Endothelial cell of umbilical vein (primary cell): Measurements from ENCODE around the gene CCT2. TPM values are rescaled to one million over a fixed set of nuclear protein-coding genes. Genes with fewer than 3 reads are reported as not detected.
A peak's percentile ranks its signal among the peaks of the same experiment; 100 is the strongest.

Experiments
- BruUV-seq: library from RNA; stranded (reverse); fragments of 400-500 nt; replicated peaks from 2 replicates; lab custom pipeline; 2021; lab: Mats Ljungman, UMichigan
- CTCF ChIA-PET: fragments of 300-600, 350-600 bp; sonication (Branson Sonifier 250); formaldehyde crosslinking; loops from one replicate; lab custom pipeline; 2021; ENCODE audit warnings: antibody characterized with exemption, inconsistent platforms; lab: Charles Lee
- POLR2A ChIA-PET: fragments of 300-600, 350-600 bp; sonication (Branson Sonifier 250); formaldehyde crosslinking; loops from one replicate; lab custom pipeline; 2021; ENCODE audit warnings: antibody characterized with exemption, inconsistent platforms; lab: Charles Lee
- DNase-seq: peaks from one replicate; pipeline ENCODE4 v3.0.0-alpha.2; 2011; ENCODE audit warnings: low read depth, low spot score
- FAIRE-seq: peaks from 2 replicates; lab custom pipeline; 2011; peaks lifted over from hg19 to GRCh38; lab: Jason Lieb, UNC
- H2AFZ ChIP-seq: 2 replicates; pipeline ENCODE4 v1.6.0; 2012; ENCODE audit warnings: low read depth, low read length, control low read depth, inconsistent platforms
- H3K27ac ChIP-seq: 2 replicates; pipeline ENCODE4 v1.5.1; 2011; ENCODE audit warnings: low read depth, mild to moderate bottlenecking, control low read depth, low read length, moderate library complexity; ENCODE audit not compliant: insufficient read depth
- H3K27me3 ChIP-seq, 2 experiments: 2 replicates each; pipeline versions ENCODE4 v1.6.0 to v1.6.1; 2011; ENCODE audit warnings: low read length in 2 of 2, mixed read lengths in 1 of 2; ENCODE audit not compliant: control insufficient read depth in 2 of 2, insufficient read depth in 2 of 2
- H3K36me3 ChIP-seq, 2 experiments: 2 replicates in 1 of 2; 3 replicates in 1 of 2; pipeline ENCODE4 v1.5.1; 2011; ENCODE audit warnings: low read length in 2 of 2, mild to moderate bottlenecking in 1 of 2, moderate library complexity in 1 of 2; ENCODE audit not compliant: control insufficient read depth in 2 of 2, insufficient read depth in 2 of 2; ENCODE audit errors: extremely low read depth in 1 of 2
- H3K4me1 ChIP-seq: 3 replicates; pipeline ENCODE4 v1.5.1; 2011; ENCODE audit warnings: mild to moderate bottlenecking, low read length; ENCODE audit not compliant: control insufficient read depth, insufficient read depth; ENCODE audit errors: extremely low read depth
- H3K4me2 ChIP-seq: 2 replicates; pipeline ENCODE4 v1.6.1; 2011; ENCODE audit warnings: low read length, control low read depth, mixed read lengths; ENCODE audit not compliant: insufficient read depth
- H3K4me3 ChIP-seq, 3 experiments: fragments of 200-600 bp in 1 of 3; sonication (generic), shearing (Covaris generic) in 1 of 3; replicated peaks in 1 of 3; 2 replicates each; pipeline ENCODE4 v1.5.1; 2011 to 2016; ENCODE audit warnings: control low read depth in 3 of 3, low read length in 3 of 3, mild to moderate bottlenecking in 2 of 3, inconsistent platforms in 1 of 3, low read depth in 1 of 3, moderate library complexity in 1 of 3; ENCODE audit not compliant: insufficient read depth in 1 of 3
- H3K79me2 ChIP-seq: 2 replicates; pipeline ENCODE4 v1.6.0; 2012; ENCODE audit warnings: low read length, inconsistent platforms; ENCODE audit not compliant: control insufficient read depth, insufficient read depth
- H3K9ac ChIP-seq: replicated peaks from 2 replicates; pipeline ENCODE3; 2011; ENCODE audit warnings: low read length, control low read depth; ENCODE audit not compliant: insufficient read depth; ENCODE audit errors: extremely low read depth
- H3K9me1 ChIP-seq: replicated peaks from 3 replicates; pipeline ENCODE4 v1.6.0; 2011; ENCODE audit warnings: mild to moderate bottlenecking, low read length; ENCODE audit not compliant: control insufficient read depth, insufficient read depth; ENCODE audit errors: extremely low read depth
- H3K9me3 ChIP-seq: replicated peaks from 2 replicates; pipeline ENCODE4 v1.5.1; 2012; ENCODE audit warnings: low read length, inconsistent platforms; ENCODE audit not compliant: control insufficient read depth, insufficient read depth
- H4K20me1 ChIP-seq: replicated peaks from 2 replicates; pipeline ENCODE3; 2011; ENCODE audit warnings: mild to moderate bottlenecking, low read length; ENCODE audit not compliant: control insufficient read depth, insufficient read depth; ENCODE audit errors: extremely low read depth
- CTCF ChIP-seq, 2 donors: IDR thresholded peaks; 1 replicate in 1 of 2; 2 replicates in 1 of 2; pipeline ENCODE4 v1.5.1; 2011; ENCODE audit warnings: low read length in 2 of 2, mild to moderate bottlenecking in 2 of 2, moderate library complexity in 2 of 2, control low read depth in 1 of 2, inconsistent platforms in 1 of 2, low read depth in 1 of 2; ENCODE audit not compliant: insufficient read depth in 1 of 2; ENCODE audit errors: extremely low read depth in 1 of 2
- EZH2 ChIP-seq: IDR thresholded peaks from 2 replicates; pipeline ENCODE4 v1.6.1; 2012; ENCODE audit warnings: borderline replicate concordance, low read depth, mild to moderate bottlenecking, moderate library complexity, low read length, inconsistent platforms; ENCODE audit not compliant: severe bottlenecking
- GATA2 ChIP-seq: IDR thresholded peaks from 2 replicates; pipeline ENCODE4 v1.7.0; 2011; ENCODE audit warnings: low read depth, mild to moderate bottlenecking, moderate library complexity, mixed read lengths, low read length; ENCODE audit not compliant: insufficient read length, insufficient read depth
- JUN ChIP-seq: IDR thresholded peaks from 2 replicates; pipeline ENCODE4 v1.6.1; 2011; ENCODE audit warnings: borderline replicate concordance, low read depth; ENCODE audit not compliant: insufficient read length, insufficient read depth
- MYC ChIP-seq: IDR thresholded peaks from one replicate; pipeline ENCODE4 v1.6.1; 2011; ENCODE audit warnings: mild to moderate bottlenecking, low read depth, low read length
- POLR2A ChIP-seq: IDR thresholded peaks from 2 replicates; pipeline ENCODE4 v1.6.1; 2012; ENCODE audit warnings: low read depth, mild to moderate bottlenecking, control low read depth, low read length
- dilution Hi-C: fragments of 300-500 bp; cut with MboI; formaldehyde crosslinking; loops from one replicate; pipeline ENCODE4 v1.15.0; 2019; ENCODE audit warnings: low sequenced_read_pairs; ENCODE audit not compliant: extremely low pct_ligation_motif_present
- intact Hi-C: fragments of 100-400 bp; cut with micrococcal nuclease; formaldehyde crosslinking; loops from one replicate; pipeline ENCODE4 v1.10.0; 2022
- polyA plus RNA-seq, 4 experiments: library from polyadenylated mRNA; depleted of rRNA in 3 of 4; stranded (reverse) in 3 of 4; unstranded in 1 of 4; fragments of >200 nt; gene quantifications; 2 replicates each; pipeline versions ENCODE4 v1.2.1 to v1.2.3, GENCODE V29; 2011 to 2012; ENCODE audit warnings: missing spikeins in 1 of 4
- total RNA-seq: library from RNA; stranded (reverse); gene quantifications from 2 replicates; pipeline ENCODE4 v1.2.3, GENCODE V29; 2021
- TF ChIP-seq, protein P1 (sequence below): IDR thresholded peaks from 2 replicates; pipeline ENCODE4 v1.6.1; 2011; ENCODE audit not compliant: insufficient read depth, insufficient read length

CCT2 gene
- total and polyA plus RNA-seq, 2 donors (not counting 3 experiments of a cell fraction or from before 2014, with no cell fraction given) = 138 to 245 TPM

- Histone ChIP-seq H3K9me1 (no peaks in the 10 kb centered on the region), H3K4me3 (no peak overlapping the region), H3K36me3 (no peaks in the 10 kb centered on the region), H3K4me1 (no peaks in the 10 kb centered on the region), H4K20me1 (no peaks in the 10 kb centered on the region), H3K79me2 (no peaks in the 10 kb centered on the region), H3K27ac (no peak overlapping the region), H3K27me3 (no peaks in the 10 kb centered on the region), H3K9me3 (no peaks in the 10 kb centered on the region), H3K4me2 (no peak overlapping the region), H3K9ac (no peak overlapping the region), H2AFZ (no peak overlapping the region)
- FAIRE-seq (peak; percentile 87), DNase-seq (peak; percentile 66)
- CTCF ChIA-PET = interaction anchor here (0.6 to 6.7 kb wide), 33 partner anchors 9 to 485 kb away, joined by 3 to 133 read pairs (median 5); partner anchors contain the start of genes CCT2, FRS2 and LRRC10
- dilution Hi-C loops (no loop called here), intact Hi-C loops (loop anchor here (1.0 kb wide), 4 partner anchors 251 to 485 kb away; no protein-coding TSS in a partner anchor)
- TF ChIP-seq POLR2A (no peak), MYC (no peak), GATA2 (no peak), JUN (no peak), CTCF (IDR thresholded peaks at IDR 0.05; ENCODE audit: extremely low read depth in 1 of 2, insufficient read depth in 1 of 2, low read depth in 1 of 2, low read length in 2 of 2) (peak; percentile 85 to 91), EZH2 (no peak)
- TF ChIP-seq, protein P1, sequence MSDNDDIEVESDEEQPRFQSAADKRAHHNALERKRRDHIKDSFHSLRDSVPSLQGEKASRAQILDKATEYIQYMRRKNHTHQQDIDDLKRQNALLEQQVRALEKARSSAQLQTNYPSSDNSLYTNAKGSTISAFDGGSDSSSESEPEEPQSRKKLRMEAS = peak; percentile 27
- no TSS peak for BruUV-seq
- POLR2A ChIA-PET = no interaction called here
Observed at GRCh38 chr12:69639400-69640016, 54.2 kb downstream of the CCT2 start.
